ENCODE results near the gene RREB1.

Gene RREB1

GRCh38 chr6:7237653-7238188 lies 130.0 kb downstream of the RREB1 start:
- DNase-seq (ENCODE audit: low read depth), result no peak
- no peak overlapping the region for H3K4me3 ChIP-seq (ENCODE audit: low read depth, low read length)
- no peak for TF ChIP-seq CTCF (IDR thresholded peaks at IDR 0.05; ENCODE audit: control insufficient read depth, extremely low read depth, insufficient read depth)

GRCh38 chr6:7238526-7238899 lies 130.8 kb downstream of the RREB1 start:
- DNase-seq (ENCODE audit: low read depth), result no peak
- H3K4me3 ChIP-seq (ENCODE audit: low read depth, low read length), result no peak overlapping the region
- TF ChIP-seq CTCF (IDR thresholded peaks at IDR 0.05; ENCODE audit: control insufficient read depth, extremely low read depth, insufficient read depth), result no peak

DNA sequence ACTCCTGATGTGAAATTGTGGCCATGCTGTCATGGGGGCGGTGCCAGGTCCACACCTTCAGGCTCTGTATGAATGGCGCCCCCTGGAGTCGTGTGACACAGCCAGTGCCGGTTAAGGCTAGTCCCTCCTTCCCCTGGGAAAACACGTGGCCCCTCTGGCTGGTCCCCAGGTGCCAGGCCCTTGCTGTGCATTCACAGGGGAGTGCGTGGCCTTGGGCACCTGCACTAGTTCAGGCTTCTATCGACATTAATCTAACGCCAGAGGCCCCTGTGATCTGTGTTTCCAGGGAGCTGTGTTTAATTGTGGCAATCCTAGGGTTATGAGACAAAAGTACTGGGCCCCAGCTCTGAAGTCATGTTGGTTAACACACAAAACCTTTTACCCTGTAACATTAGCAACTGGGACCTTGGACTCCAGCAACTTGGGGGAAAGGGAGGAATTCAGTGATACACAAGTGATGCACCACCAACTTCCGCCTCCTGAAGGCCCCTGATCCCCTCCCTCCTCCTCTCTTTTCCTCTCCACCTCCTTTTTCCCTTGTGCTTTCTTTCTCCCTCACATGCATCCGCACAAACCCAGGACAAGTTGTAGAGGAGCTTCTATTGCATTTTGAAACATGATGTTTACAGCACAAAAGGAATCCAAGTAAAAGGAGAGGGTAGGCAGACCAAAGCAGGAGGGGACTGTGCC lies 131.3 kb downstream of the RREB1 start:
- peak; percentile 71 for TF ChIP-seq CTCF (IDR thresholded peaks at IDR 0.05; ENCODE audit: control insufficient read depth, extremely low read depth, insufficient read depth)
- peak; percentile 71 for DNase-seq (ENCODE audit: low read depth)
- H3K4me3 ChIP-seq (ENCODE audit: low read depth, low read length), result no peak overlapping the region

GRCh38 chr6:7239590-7239948 lies 131.8 kb downstream of the RREB1 start:
- no peak for TF ChIP-seq CTCF (IDR thresholded peaks at IDR 0.05; ENCODE audit: control insufficient read depth, extremely low read depth, insufficient read depth)
- no peak for DNase-seq (ENCODE audit: low read depth)
- H3K4me3 ChIP-seq (ENCODE audit: low read depth, low read length), result no peak overlapping the region

DNA sequence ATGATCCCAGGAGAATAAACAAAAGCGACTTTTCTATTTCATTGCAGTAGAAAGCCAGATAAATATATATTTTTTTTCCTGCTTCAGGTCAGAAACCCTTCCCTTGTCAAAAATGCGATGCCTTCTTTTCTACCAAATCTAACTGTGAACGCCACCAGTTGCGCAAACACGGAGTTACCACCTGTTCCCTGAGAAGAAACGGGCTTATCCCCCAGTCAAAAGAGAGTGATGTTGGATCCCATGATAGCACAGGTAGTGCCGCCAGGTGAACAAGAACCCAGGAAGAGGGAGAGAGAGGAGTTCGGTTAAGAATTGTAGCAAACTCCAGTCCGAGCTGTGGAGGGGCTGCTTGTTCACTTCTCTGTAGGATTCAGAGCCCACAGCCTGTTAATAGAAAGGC lies 132.6 kb downstream of the RREB1 start:
- no peak for TF ChIP-seq CTCF (IDR thresholded peaks at IDR 0.05; ENCODE audit: control insufficient read depth, extremely low read depth, insufficient read depth)
- H3K4me3 ChIP-seq (ENCODE audit: low read depth, low read length), result no peak overlapping the region
- DNase-seq (ENCODE audit: low read depth), result no peak

DNA sequence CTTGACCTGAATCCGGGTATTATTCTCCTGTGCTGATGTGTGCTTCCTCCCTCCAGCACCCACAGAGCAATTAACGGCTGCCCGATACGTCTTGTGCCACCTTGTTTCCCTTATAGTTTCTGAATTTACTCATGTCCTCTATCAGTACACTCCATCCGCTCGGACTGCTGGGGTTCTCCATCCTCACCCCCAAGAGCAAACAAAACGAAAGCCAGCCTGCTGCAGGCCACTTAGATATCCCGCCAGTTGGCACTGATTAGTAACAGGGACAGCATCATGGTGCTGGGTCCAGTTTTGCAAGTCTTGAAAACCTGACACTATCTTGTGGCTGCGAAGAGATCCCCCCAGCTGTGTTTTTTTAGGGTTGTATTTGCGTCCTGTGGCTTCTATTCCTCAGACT lies 133.4 kb downstream of the RREB1 start:
- H3K4me3 ChIP-seq (ENCODE audit: low read depth, low read length), result no peak overlapping the region
- no peak for DNase-seq (ENCODE audit: low read depth)
- TF ChIP-seq CTCF (IDR thresholded peaks at IDR 0.05; ENCODE audit: control insufficient read depth, extremely low read depth, insufficient read depth), result no peak
